DND-41 (cell line): ENCODE data around the gene GAB1.

Source experiments
- CTCF ChIP-seq: IDR thresholded peaks from 2 replicates; pipeline ENCODE4 v1.5.1; 2012; ENCODE audit warnings: borderline replicate concordance, low read length, moderate library complexity, mild to moderate bottlenecking; ENCODE audit not compliant: poor library complexity, severe bottlenecking; ENCODE audit errors: extremely low read depth
- EZH2 ChIP-seq: IDR thresholded peaks from 3 replicates; pipeline ENCODE4 v1.6.1; 2012; ENCODE audit warnings: borderline replicate concordance, low read depth, mild to moderate bottlenecking, moderate library complexity, low read length, inconsistent platforms; ENCODE audit not compliant: severe bottlenecking

GRCh38 chr4:143506031-143506430, 169.4 kb downstream of the GAB1 start:
- TF ChIP-seq CTCF (no peak), EZH2 (no peak)
